ENCODE data around the gene HLA-DMA.

GRCh38 chr6:32960563-32960962, 7.7 kb upstream of the HLA-DMA start:
- no peak for TF ChIP-seq POLR2A (IDR thresholded peaks at IDR 0.05; ENCODE audit: low read depth, low read length)
- no peak for TF ChIP-seq POLR2AphosphoS5 (IDR thresholded peaks at IDR 0.05; ENCODE audit: low read depth, low read length)
- no peak for TF ChIP-seq POU2F2 (IDR thresholded peaks at IDR 0.05; ENCODE audit: low read depth, low read length)
- TF ChIP-seq SPI1 (IDR thresholded peaks at IDR 0.05; ENCODE audit: low read depth, low read length) = no peak
